ENCODE data around the gene PDE9A. TPM values are rescaled to one million over a fixed set of nuclear protein-coding genes. Genes with fewer than 3 reads are reported as not detected.

PDE9A gene
- total RNA-seq, 1 experiment from 2014 or later, result 14.9 TPM

DNA sequence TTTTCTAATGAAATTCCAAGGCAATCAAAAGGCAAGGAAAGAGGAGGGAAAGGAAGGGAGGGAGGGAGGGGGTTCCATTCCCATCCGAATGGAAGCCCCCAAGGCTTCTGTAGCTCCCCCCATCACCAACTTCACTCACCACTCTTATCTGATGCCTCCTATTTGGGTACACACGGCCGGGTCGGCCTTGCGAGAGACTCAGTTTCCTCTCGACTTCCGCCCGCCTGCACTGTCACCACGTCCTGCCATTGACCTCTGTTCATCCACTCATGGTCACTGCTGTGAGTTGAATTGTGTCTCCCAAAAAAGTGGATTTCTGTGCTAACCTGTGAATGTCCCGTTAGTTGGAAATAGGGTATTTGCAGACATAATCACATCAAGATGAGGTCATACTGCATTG lies 11.2 kb downstream of the PDE9A start:
- H3K27ac ChIP-seq, result no peak overlapping the region
- H3K36me3 ChIP-seq, result peaks cover 8% of the 10 kb centered on the region
- H3K4me3 ChIP-seq, result no peak overlapping the region
- no peak for DNase-seq
- peaks cover 7% of the 10 kb centered on the region; the same call in 1 of the 2 replicates for H3K4me1 ChIP-seq
- H3K27me3 ChIP-seq, result no peaks in the 10 kb centered on the region
- no peaks in the 10 kb centered on the region for H3K9me3 ChIP-seq (replicated peaks)

GRCh38 chr21:42665026-42665425 lies 11.6 kb downstream of the PDE9A start:
- no peaks in the 10 kb centered on the region for H3K27me3 ChIP-seq
- peaks cover 3% of the 10 kb centered on the region; the same call in 1 of the 2 replicates for H3K4me1 ChIP-seq
- H3K27ac ChIP-seq, result no peak overlapping the region
- H3K36me3 ChIP-seq, result peaks cover 8% of the 10 kb centered on the region
- peak; percentile 40 to 42 for DNase-seq
- H3K4me3 ChIP-seq, result no peak overlapping the region
- H3K9me3 ChIP-seq (replicated peaks), result no peaks in the 10 kb centered on the region

DNA sequence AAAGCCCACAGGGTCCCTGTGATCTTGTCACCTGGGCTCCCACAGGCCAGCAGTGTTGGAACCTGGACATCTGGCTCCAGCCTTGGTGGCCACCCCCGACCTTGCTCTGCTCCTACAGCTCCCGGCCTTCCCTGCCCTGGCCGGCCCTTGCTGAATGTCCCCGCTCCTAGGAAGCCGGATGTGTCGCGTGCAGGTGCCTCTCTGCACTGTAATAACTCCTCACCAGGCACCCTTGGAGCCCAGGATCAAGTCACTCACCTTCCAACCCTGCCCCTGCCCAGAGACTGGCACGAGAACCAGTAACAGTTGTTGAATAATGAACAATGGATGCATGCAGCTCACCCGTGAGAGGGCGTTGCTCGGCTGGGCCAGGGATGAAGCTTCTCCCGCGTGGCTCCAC lies 12.1 kb downstream of the PDE9A start:
- peaks cover 3% of the 10 kb centered on the region for H3K4me1 ChIP-seq
- H3K4me3 ChIP-seq, result no peak overlapping the region
- H3K27ac ChIP-seq, result no peak overlapping the region
- no peaks in the 10 kb centered on the region for H3K9me3 ChIP-seq (replicated peaks)
- H3K27me3 ChIP-seq, result no peaks in the 10 kb centered on the region
- DNase-seq, result no peak
- H3K36me3 ChIP-seq, result peaks cover 8% of the 10 kb centered on the region

DNA sequence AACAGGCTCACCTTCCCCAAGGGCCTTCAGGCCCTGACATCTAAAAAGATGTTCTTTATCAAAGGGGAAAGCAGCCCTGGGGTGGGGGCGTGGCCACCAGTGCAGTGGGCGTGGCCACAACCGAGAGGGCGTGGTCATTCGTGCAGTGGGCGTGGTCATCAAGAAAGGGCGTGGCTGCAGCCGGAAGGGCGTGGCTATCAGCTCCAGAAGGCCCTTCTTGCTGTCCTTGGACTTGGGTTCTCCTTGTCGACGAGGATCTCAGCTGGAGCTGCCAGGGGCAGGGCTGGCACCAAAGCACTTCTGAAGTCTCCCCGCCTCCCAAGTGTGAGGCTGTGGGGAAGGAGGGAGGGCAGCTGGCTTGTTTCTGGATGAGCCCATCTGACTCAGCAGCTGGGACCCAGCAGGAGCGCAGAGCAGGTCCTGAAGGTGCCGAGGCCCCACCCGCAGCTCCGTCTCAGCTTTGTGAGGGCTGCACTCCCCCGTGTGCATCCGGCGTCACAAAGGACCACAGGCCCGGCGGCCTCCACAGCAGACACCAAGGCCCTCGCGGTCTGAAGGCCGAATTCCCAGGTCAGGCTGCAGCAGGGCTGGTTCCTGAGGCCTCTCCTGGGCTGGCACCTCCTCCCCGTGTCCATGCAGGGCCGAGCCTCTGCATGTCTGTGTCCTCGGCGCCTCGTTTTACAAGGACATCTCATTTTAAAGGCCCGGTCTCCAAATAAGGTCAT lies 12.8 kb downstream of the PDE9A start:
- Histone ChIP-seq H3K36me3 (peaks cover 8% of the 10 kb centered on the region), H3K27ac (no peak overlapping the region), H3K4me1 (peaks cover 10% of the 10 kb centered on the region), H3K27me3 (no peaks in the 10 kb centered on the region), H3K9me3 (replicated peaks) (no peaks in the 10 kb centered on the region), H3K4me3 (no peak overlapping the region)
- DNase-seq, result peak in 1 of 2 experiments; percentile 46

DNA sequence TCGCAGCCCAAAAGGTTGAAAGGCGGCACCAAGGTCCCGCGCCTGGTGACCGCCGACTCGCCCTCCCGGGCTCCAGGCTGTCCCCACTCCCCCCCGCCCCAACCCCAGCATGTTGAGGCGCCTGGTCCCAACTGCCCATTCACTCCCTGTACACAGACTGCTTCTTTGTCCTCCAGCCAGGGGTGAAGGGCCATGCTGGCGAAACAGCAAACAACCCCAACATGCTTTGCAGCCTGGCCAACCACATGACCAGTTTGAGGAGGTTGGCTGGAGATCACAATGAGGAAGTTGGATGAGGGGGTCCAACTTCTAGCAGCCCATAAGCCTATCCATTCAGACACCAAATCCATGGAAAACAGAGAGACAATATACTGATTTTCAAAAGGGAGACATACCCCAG lies 13.5 kb downstream of the PDE9A start:
- no peak overlapping the region for H3K4me3 ChIP-seq
- no peaks in the 10 kb centered on the region for H3K9me3 ChIP-seq (replicated peaks)
- H3K4me1 ChIP-seq, result peaks cover 17% of the 10 kb centered on the region
- H3K36me3 ChIP-seq, result peaks cover 8% of the 10 kb centered on the region
- DNase-seq, result no peak
- no peak overlapping the region for H3K27ac ChIP-seq
- no peaks in the 10 kb centered on the region for H3K27me3 ChIP-seq

- H3K27ac ChIP-seq, result no peak overlapping the region
Measured at GRCh38 chr21:42668298-42668992, 15.0 kb downstream of the PDE9A start.

GRCh38 chr21:42669041-42669440 lies 15.6 kb downstream of the PDE9A start:
- Histone ChIP-seq H3K27me3 (no peaks in the 10 kb centered on the region), H3K36me3 (no peaks in the 10 kb centered on the region; the same call in 1 of the 2 replicates), H3K4me3 (no peak overlapping the region), H3K9me3 (replicated peaks) (no peaks in the 10 kb centered on the region), H3K27ac (no peak overlapping the region), H3K4me1 (peaks cover 36% of the 10 kb centered on the region)
- DNase-seq, result peak; percentile 38 to 56

More at GRCh38 chr21:42668298-42668992, 15.0 kb downstream of the PDE9A start:
- no peak overlapping the region for H3K4me3 ChIP-seq
- H3K36me3 ChIP-seq, result no peaks in the 10 kb centered on the region; the same call in 1 of the 2 replicates
- H3K4me1 ChIP-seq, result peaks cover 30% of the 10 kb centered on the region
- H3K27me3 ChIP-seq, result no peaks in the 10 kb centered on the region
- no peak for DNase-seq
- no peaks in the 10 kb centered on the region for H3K9me3 ChIP-seq (replicated peaks)

DNA sequence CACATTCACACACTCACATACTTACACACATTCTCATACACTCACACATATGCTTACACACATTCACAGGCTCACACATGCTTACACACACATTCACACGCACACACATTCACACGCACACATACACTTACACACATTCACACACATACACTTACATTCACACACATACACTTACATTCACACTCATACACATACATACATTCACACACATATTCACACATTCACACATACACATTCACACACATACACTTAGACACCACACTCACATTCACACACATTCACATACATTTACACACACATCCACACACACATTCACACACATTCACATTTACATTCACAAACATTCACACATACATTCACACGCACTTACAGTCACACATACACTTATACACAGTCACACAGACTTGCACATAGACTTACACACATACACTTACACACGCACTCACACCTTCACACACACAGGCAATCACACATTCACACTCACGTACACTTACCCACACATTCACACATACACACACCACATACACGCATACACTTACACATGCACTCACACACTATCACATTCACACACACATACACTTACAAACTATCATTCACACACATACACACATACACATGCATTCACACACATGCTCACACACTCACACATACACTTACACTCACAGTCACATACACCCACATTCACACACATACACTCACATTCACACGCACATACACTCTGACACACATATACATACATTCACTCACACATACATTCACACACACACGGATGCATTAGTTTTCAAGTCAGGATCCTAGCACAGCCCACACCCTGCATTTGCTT lies 16.8 kb downstream of the PDE9A start:
- Histone ChIP-seq H3K4me3 (no peak overlapping the region), H3K9me3 (replicated peaks) (no peaks in the 10 kb centered on the region), H3K27me3 (no peaks in the 10 kb centered on the region), H3K4me1 (peaks cover 48% of the 10 kb centered on the region), H3K27ac (peak overlapping the region; percentile 97; the same call in 1 of the 2 replicates), H3K36me3 (no peaks in the 10 kb centered on the region; the same call in 1 of the 2 replicates)
- DNase-seq, result no peak

GRCh38 chr21:42670884-42671283 lies 17.5 kb downstream of the PDE9A start:
- H3K4me1 ChIP-seq, result peaks cover 48% of the 10 kb centered on the region

DNA sequence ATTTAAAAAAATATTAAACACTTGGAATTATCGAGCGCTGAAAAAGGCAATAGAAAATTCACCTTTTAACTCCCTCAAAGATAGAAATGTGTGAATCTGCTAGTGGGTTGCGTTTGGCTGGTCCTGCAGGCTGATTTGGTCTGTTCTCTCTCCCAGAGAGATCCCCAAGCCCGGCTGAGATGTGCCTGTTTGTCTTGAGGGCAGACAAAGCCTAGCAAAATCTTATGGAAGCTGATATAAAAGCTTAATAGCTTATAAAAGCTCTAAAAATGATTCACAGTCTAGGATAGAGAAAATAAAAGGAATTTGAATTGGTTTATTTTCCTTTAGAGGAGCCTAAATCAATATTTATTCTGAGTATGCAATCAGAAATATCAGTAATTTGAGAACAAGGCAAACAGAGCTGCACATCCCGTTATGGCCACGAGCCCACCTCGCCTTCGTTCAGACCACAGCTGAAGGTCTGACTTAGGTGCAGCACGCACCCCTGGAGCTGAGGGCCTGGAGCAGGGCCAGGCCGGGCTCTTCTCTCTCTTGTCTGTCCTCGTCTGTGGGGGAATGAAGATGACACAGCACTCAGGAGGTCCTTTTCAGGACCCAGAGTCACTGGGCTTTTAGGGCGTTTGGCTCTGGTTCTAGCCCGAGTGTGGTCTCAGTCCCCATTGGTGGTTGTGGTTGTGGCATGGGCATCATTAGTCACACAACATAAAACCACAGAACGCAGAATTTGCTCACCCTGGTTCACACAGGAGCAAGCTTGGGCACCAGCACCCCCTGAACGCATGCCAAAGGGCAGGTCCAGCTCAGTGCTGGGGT lies 18.6 kb downstream of the PDE9A start:
- no peaks in the 10 kb centered on the region for H3K9me3 ChIP-seq (replicated peaks)
- peaks cover 49% of the 10 kb centered on the region for H3K4me1 ChIP-seq
- H3K36me3 ChIP-seq, result no peaks in the 10 kb centered on the region
- peak; percentile 72 to 79 for DNase-seq
- H3K27me3 ChIP-seq, result no peaks in the 10 kb centered on the region
- peak overlapping the region; percentile 97 for H3K27ac ChIP-seq
- peak overlapping the region; percentile 2; the same call in 1 of the 2 replicates for H3K4me3 ChIP-seq

More at GRCh38 chr21:42670884-42671283, 17.5 kb downstream of the PDE9A start:
- no peaks in the 10 kb centered on the region; the same call in 1 of the 2 replicates for H3K36me3 ChIP-seq
- H3K9me3 ChIP-seq (replicated peaks), result no peaks in the 10 kb centered on the region
- H3K4me3 ChIP-seq, result no peak overlapping the region
- peak overlapping the region; percentile 97 for H3K27ac ChIP-seq
- DNase-seq, result peak; percentile 47 to 64
- H3K27me3 ChIP-seq, result no peaks in the 10 kb centered on the region

DNA sequence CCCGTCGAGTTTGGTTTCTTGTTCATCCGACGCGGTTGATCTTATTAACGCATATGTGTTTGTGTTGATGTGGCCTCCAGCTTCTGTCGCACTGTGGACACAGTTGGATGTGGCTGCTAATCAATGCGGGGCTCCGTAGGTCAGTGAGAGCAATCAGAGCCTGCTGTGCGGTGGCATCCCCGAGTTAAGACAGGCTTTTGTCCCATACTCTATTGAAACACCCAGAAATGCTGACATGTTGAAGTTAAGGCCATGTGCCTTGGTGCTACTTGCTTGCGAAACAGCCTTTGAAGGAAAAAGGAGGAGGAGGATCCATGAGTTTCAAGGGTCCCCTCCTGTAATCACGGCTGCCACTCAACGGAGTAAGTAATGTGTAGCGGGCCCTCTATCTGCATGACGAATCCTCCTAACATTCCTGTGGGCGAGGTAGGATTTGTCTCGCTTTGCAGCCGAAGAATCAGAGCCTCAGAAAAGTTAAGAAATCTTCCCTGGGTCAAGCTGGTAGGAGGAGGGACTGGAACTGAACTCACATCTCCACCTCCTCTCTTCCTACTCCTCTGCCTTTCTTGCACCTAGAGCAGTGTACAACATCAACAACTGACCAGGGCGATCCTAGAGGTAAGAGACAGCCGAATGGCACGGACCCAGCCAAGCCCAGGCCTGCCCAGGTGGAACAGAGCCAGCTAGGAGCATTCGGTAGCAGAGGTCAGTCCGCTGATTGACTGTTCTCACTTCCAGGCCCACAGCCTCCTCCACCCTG lies 19.5 kb downstream of the PDE9A start:
- H3K4me3 ChIP-seq, result peak overlapping the region; percentile 2; the same call in 1 of the 2 replicates
- H3K4me1 ChIP-seq, result peaks cover 57% of the 10 kb centered on the region
- peak; percentile 90 to 94 for DNase-seq
- no peaks in the 10 kb centered on the region for H3K27me3 ChIP-seq
- no peaks in the 10 kb centered on the region for H3K36me3 ChIP-seq
- peak overlapping the region; percentile 97 for H3K27ac ChIP-seq
- H3K9me3 ChIP-seq (replicated peaks), result no peaks in the 10 kb centered on the region

DNA sequence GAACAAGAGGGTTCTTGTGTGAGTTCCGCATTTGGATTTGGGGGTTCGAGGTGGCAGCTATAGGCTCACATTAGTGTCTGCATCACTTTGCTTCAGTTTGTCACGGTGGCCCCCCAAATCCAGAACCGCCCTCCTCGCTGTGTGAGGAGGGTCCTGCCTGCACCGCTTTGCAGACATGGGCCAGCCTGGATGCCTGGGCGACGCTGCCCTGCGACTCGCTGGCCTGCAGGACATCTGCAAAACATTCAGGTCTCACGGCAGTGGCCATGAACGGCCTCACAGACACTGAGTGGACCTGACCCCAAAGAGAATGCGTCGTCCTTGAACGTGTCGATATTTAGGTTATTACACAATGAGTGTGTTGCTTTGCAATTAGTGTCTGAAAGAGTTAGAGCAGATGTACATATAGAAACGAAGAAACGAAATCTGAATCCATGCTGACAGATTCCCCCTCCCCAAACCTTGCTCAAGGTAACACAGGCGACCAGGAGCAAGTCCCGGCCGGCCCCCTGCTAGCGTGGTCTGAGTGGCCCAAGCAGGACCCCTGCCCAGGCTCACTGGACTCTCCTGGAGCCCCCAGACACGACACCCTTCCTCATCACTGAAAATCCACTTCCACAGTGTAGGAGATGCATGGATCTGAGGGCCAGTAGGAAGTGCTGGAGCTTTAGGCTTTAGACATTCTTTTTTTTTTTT lies 20.4 kb downstream of the PDE9A start:
- Histone ChIP-seq H3K27ac (peak overlapping the region; percentile 97), H3K27me3 (no peaks in the 10 kb centered on the region)

More for the DNA sequence above, 20.4 kb downstream of the PDE9A start:
- DNase-seq, result no peak
- no peaks in the 10 kb centered on the region for H3K36me3 ChIP-seq
- no peaks in the 10 kb centered on the region for H3K9me3 ChIP-seq (replicated peaks)
- peaks cover 64% of the 10 kb centered on the region for H3K4me1 ChIP-seq
- peak overlapping the region; percentile 38 for H3K4me3 ChIP-seq
